Fibroblast of lung (primary cell): Measurements from ENCODE around the gene HDAC8. TPM values are rescaled to one million over a fixed set of nuclear protein-coding genes. Genes with fewer than 3 reads are reported as not detected.

ENCODE experiments used
- DNase-seq, 2 donors: peaks; one replicate each; pipeline versions ENCODE4 v3.0.0 to v3.0.0-alpha.2; 2010; ENCODE audit warnings: low read depth in 2 of 2
- H2AFZ ChIP-seq: 2 replicates; pipeline ENCODE4 v1.5.1; 2012; ENCODE audit warnings: low read length, control low read depth, inconsistent platforms
- H3K27ac ChIP-seq: 2 replicates; pipeline ENCODE4 v1.5.1; 2011; ENCODE audit warnings: low read length, control low read depth; ENCODE audit not compliant: insufficient read depth
- H3K27me3 ChIP-seq: 2 replicates; pipeline ENCODE4 v1.5.1; 2011; ENCODE audit warnings: mild to moderate bottlenecking, low read length; ENCODE audit not compliant: control insufficient read depth, insufficient read depth
- H3K36me3 ChIP-seq: 2 replicates; pipeline ENCODE4 v1.5.1; 2011; ENCODE audit warnings: low read length; ENCODE audit not compliant: control insufficient read depth, insufficient read depth
- H3K4me1 ChIP-seq: 2 replicates; pipeline ENCODE4 v1.5.1; 2011; ENCODE audit warnings: low read length; ENCODE audit not compliant: control insufficient read depth, insufficient read depth; ENCODE audit errors: extremely low read depth
- H3K4me2 ChIP-seq: 2 replicates; pipeline ENCODE4 v1.5.1; 2011; ENCODE audit warnings: low read length, control low read depth; ENCODE audit not compliant: insufficient read depth; ENCODE audit errors: extremely low read depth
- H3K4me3 ChIP-seq, 4 experiments: fragments of 200-600 bp in 1 of 4; sonication (generic) in 1 of 4; replicated peaks in 1 of 4; 2 replicates each; pipeline ENCODE4 v1.5.1; 2011 to 2016; ENCODE audit warnings: low read length in 4 of 4, low read depth in 3 of 4, mild to moderate bottlenecking in 3 of 4, control low read depth in 2 of 4, inconsistent platforms in 1 of 4, mixed read lengths in 1 of 4; ENCODE audit not compliant: insufficient read depth in 1 of 4; ENCODE audit errors: control extremely low read depth in 1 of 4
- H3K79me2 ChIP-seq: 2 replicates; pipeline ENCODE4 v1.5.1; 2012; ENCODE audit warnings: mild to moderate bottlenecking, low read length, inconsistent platforms; ENCODE audit not compliant: control insufficient read depth, insufficient read depth
- H3K9ac ChIP-seq: 2 replicates; pipeline ENCODE4 v1.5.1; 2011; ENCODE audit warnings: mild to moderate bottlenecking, low read length, control low read depth; ENCODE audit not compliant: insufficient read depth
- H3K9me3 ChIP-seq: 2 replicates; pipeline ENCODE4 v1.5.1; 2012; ENCODE audit warnings: low read depth, low read length; ENCODE audit not compliant: control insufficient read depth, insufficient read depth
- H4K20me1 ChIP-seq: 2 replicates; pipeline ENCODE4 v1.5.1; 2011; ENCODE audit warnings: low read length; ENCODE audit not compliant: control insufficient read depth, insufficient read depth; ENCODE audit errors: extremely low read depth
- EZH2 ChIP-seq: IDR thresholded peaks from 2 replicates; pipeline ENCODE4 v1.5.1; 2012; ENCODE audit warnings: low read length, control low read depth, mild to moderate bottlenecking; ENCODE audit errors: missing control alignments
- polyA plus RNA-seq, 2 donors: library from polyadenylated mRNA; depleted of rRNA in 1 of 2; stranded (reverse) in 1 of 2; unstranded in 1 of 2; fragments of >200 nt; gene quantifications; 2 replicates each; pipeline ENCODE4 v1.2.1, GENCODE V29; 2011 to 2012; ENCODE audit warnings: missing spikeins in 1 of 2
- total RNA-seq: library from RNA; depleted of rRNA; stranded (reverse); fragments of >200 nt; gene quantifications from 2 replicates; pipeline ENCODE4 v1.2.1, GENCODE V29; 2014
- TF ChIP-seq, protein P1 (sequence below), 2 donors: IDR thresholded peaks in 1 of 2; conservative IDR thresholded peaks in 1 of 2; 1 replicate in 1 of 2; 2 replicates in 1 of 2; pipeline ENCODE4 v1.5.1; 2011 to 2012; ENCODE audit warnings: low read length in 2 of 2, control low read depth in 1 of 2, inconsistent platforms in 1 of 2, low read depth in 1 of 2, mild to moderate bottlenecking in 1 of 2

HDAC8 gene
- total and polyA plus RNA-seq, 2 donors (not counting 1 experiment from before 2014, with no cell fraction given), result 25.9 TPM

DNA sequence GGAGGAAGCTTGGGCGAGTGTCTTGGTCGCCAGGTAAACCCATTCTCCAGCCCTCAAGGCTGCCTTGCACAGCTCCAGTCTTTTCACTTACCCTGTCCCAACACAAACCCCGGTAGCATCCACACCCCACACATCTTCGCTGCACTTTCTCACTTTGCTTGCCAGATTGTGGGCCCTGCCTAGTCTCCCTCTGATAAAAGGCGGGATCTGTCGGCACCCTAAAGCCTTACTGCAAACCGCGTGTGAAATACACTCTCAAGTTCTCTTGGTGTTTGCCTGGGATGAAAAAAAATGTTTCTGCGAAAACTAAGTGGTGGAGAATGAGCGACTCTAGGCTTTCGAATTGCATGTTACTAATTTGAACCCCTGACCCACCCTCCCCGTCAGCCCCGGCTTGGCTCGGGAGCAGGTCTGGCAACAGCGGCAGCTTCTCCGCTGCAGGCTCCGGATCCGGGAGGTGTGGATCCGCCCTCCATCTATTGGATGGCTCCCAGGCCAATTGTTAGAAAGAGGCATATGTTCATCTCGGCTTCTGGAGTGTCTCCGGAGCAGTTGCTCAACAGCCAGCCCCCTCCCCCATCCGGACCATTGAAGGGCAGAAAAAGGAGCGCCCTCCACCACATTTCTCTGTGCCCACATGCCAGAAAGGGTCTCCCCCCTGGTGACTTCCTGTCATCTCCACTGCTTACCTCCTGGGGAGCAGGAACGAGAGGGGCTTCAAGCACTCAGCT is 263.9 kb downstream of the HDAC8 start:
- Histone ChIP-seq H3K9ac (no peak overlapping the region), H3K27ac (no peak overlapping the region), H3K79me2 (no peaks in the 10 kb centered on the region), H3K36me3 (no peaks in the 10 kb centered on the region), H3K9me3 (no peaks in the 10 kb centered on the region), H4K20me1 (no peaks in the 10 kb centered on the region), H3K4me1 (no peaks in the 10 kb centered on the region), H3K27me3 (peaks cover 45% of the 10 kb centered on the region), H3K4me2 (peak overlapping the region; percentile 82), H2AFZ (no peak overlapping the region), H3K4me3 (peak overlapping the region in 1 of 4 experiments; percentile 55)
- peak; percentile 61 to 70 for DNase-seq
- TF ChIP-seq EZH2, result peak; percentile 73
- TF ChIP-seq, protein P1, sequence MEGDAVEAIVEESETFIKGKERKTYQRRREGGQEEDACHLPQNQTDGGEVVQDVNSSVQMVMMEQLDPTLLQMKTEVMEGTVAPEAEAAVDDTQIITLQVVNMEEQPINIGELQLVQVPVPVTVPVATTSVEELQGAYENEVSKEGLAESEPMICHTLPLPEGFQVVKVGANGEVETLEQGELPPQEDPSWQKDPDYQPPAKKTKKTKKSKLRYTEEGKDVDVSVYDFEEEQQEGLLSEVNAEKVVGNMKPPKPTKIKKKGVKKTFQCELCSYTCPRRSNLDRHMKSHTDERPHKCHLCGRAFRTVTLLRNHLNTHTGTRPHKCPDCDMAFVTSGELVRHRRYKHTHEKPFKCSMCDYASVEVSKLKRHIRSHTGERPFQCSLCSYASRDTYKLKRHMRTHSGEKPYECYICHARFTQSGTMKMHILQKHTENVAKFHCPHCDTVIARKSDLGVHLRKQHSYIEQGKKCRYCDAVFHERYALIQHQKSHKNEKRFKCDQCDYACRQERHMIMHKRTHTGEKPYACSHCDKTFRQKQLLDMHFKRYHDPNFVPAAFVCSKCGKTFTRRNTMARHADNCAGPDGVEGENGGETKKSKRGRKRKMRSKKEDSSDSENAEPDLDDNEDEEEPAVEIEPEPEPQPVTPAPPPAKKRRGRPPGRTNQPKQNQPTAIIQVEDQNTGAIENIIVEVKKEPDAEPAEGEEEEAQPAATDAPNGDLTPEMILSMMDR (conservative IDR thresholded peaks at IDR 0.05 in 1 of 2, IDR thresholded peaks at IDR 0.05 in 1 of 2; ENCODE audit: low read depth in 1 of 2, low read length in 2 of 2), result no peak

DNA sequence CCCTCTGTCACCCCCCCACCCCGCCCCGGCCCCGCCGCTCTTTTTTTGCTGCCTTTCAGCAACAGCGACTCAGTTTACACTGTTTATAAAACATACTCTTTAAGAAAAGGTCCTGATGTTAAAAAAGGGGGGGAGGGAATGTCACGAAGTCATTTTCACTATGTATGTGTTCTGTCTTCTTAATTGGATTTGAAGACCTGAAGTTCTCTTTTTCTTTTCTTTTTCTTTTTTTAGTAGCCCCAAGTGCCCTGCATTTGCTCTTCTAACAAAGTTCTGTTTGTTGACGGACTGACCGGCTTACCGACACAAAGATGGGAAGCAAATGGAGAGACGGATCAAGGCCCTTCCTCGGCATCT is 264.5 kb downstream of the HDAC8 start:
- Histone ChIP-seq H3K27me3 (peaks cover 50% of the 10 kb centered on the region), H3K4me2 (no peak overlapping the region), H2AFZ (no peak overlapping the region), H3K36me3 (no peaks in the 10 kb centered on the region), H3K9ac (no peak overlapping the region), H4K20me1 (no peaks in the 10 kb centered on the region), H3K9me3 (no peaks in the 10 kb centered on the region), H3K4me3 (no peak overlapping the region), H3K79me2 (no peaks in the 10 kb centered on the region), H3K4me1 (no peaks in the 10 kb centered on the region), H3K27ac (no peak overlapping the region)
- TF ChIP-seq, protein P1 (conservative IDR thresholded peaks at IDR 0.05 in 1 of 2, IDR thresholded peaks at IDR 0.05 in 1 of 2; ENCODE audit: low read depth in 1 of 2, low read length in 2 of 2), result no peak
- TF ChIP-seq EZH2, result no peak
- no peak for DNase-seq

- TF ChIP-seq, protein P1 (conservative IDR thresholded peaks at IDR 0.05 in 1 of 2, IDR thresholded peaks at IDR 0.05 in 1 of 2; ENCODE audit: low read depth in 1 of 2, low read length in 2 of 2), result no peak
- TF ChIP-seq EZH2, result peak; percentile 72
- no peaks in the 10 kb centered on the region for H3K36me3 ChIP-seq
- no peak overlapping the region for H2AFZ ChIP-seq
- H3K4me1 ChIP-seq, result no peaks in the 10 kb centered on the region
- H3K4me2 ChIP-seq, result peak overlapping the region; percentile 13
- H3K9ac ChIP-seq, result no peak overlapping the region
- DNase-seq, result no peak
- peaks cover 56% of the 10 kb centered on the region for H3K27me3 ChIP-seq
- H4K20me1 ChIP-seq, result no peaks in the 10 kb centered on the region
- no peaks in the 10 kb centered on the region for H3K79me2 ChIP-seq
- H3K9me3 ChIP-seq, result no peaks in the 10 kb centered on the region
- H3K4me3 ChIP-seq, result peak overlapping the region in 1 of 4 experiments; percentile 53
- no peak overlapping the region for H3K27ac ChIP-seq
Observed at GRCh38 chrX:72307646-72308051, 265.0 kb downstream of the HDAC8 start.
